ENCODE data around the gene CNGA2. TPM values are rescaled to one million over a fixed set of nuclear protein-coding genes. Genes with fewer than 3 reads are reported as not detected.

Gene CNGA2
- total and polyA plus RNA-seq, 2 donors (not counting 3 experiments of a cell fraction or from before 2014, with no cell fraction given): not detected

- no peaks in the 10 kb centered on the region for H3K4me1 ChIP-seq (ENCODE audit: control insufficient read depth, extremely low read depth, insufficient read depth, low read length)
- no peak for TF ChIP-seq MYC (IDR thresholded peaks at IDR 0.05; ENCODE audit: low read depth, low read length)
- no peak for TF ChIP-seq FOS (IDR thresholded peaks at IDR 0.05; ENCODE audit: borderline replicate concordance, insufficient read depth, low read length)
- TF ChIP-seq GATA2 (IDR thresholded peaks at IDR 0.05; ENCODE audit: insufficient read depth, insufficient read length, low read depth, low read length): no peak
- TF ChIP-seq MAX (IDR thresholded peaks at IDR 0.05; ENCODE audit: insufficient read depth, insufficient read length): no peak
- TF ChIP-seq JUN (IDR thresholded peaks at IDR 0.05; ENCODE audit: borderline replicate concordance, insufficient read depth, insufficient read length, low read depth): no peak
- no peak for TF ChIP-seq CTCF (IDR thresholded peaks at IDR 0.05; ENCODE audit: extremely low read depth in 1 of 2, insufficient read depth in 1 of 2, low read depth in 1 of 2, low read length in 2 of 2)
- no peak for TF ChIP-seq EZH2 (IDR thresholded peaks at IDR 0.05; ENCODE audit: borderline replicate concordance, low read depth, low read length, severe bottlenecking)
- TF ChIP-seq POLR2AphosphoS5 (IDR thresholded peaks at IDR 0.05; ENCODE audit: insufficient read depth, low read depth, low read length): no peak
- TF ChIP-seq POLR2A (IDR thresholded peaks at IDR 0.05; ENCODE audit: low read depth, low read length): no peak
- no peaks in the 10 kb centered on the region for H3K9me1 ChIP-seq (replicated peaks; ENCODE audit: control insufficient read depth, extremely low read depth, insufficient read depth, low read length)
- intact Hi-C loops (cut with micrococcal nuclease): no loop called here
- no TSS peak for BruUV-seq (replicated peaks)
- H3K9me3 ChIP-seq (replicated peaks; ENCODE audit: control insufficient read depth, insufficient read depth, low read length): no peaks in the 10 kb centered on the region
- no peak overlapping the region for H3K9ac ChIP-seq (replicated peaks; ENCODE audit: extremely low read depth, insufficient read depth, low read length)
- H4K20me1 ChIP-seq (replicated peaks; ENCODE audit: control insufficient read depth, extremely low read depth, insufficient read depth, low read length): no peaks in the 10 kb centered on the region
- no peak for DNase-seq (ENCODE audit: low read depth, low spot score)
- no peak overlapping the region for H3K27ac ChIP-seq (ENCODE audit: insufficient read depth, low read depth, low read length)
- no peaks in the 10 kb centered on the region for H3K36me3 ChIP-seq (ENCODE audit: control insufficient read depth in 2 of 2, extremely low read depth in 1 of 2, insufficient read depth in 2 of 2, low read length in 2 of 2)
- H3K79me2 ChIP-seq (ENCODE audit: control insufficient read depth, insufficient read depth, low read length): no peaks in the 10 kb centered on the region
- no peak overlapping the region for H3K4me3 ChIP-seq (replicated peaks in 1 of 3; ENCODE audit: insufficient read depth in 1 of 3, low read depth in 1 of 3, low read length in 3 of 3)
- no peak for FAIRE-seq
- ChIA-PET CTCF (no interaction called here), POLR2A (no interaction called here)
- dilution Hi-C loops (cut with MboI; ENCODE audit: extremely low pct_ligation_motif_present, low sequenced_read_pairs): no loop called here
- no peaks in the 10 kb centered on the region for H3K27me3 ChIP-seq (ENCODE audit: control insufficient read depth in 2 of 2, insufficient read depth in 2 of 2, low read length in 2 of 2)
- no peak overlapping the region for H2AFZ ChIP-seq (ENCODE audit: low read depth, low read length)
- H3K4me2 ChIP-seq (ENCODE audit: insufficient read depth, low read length): no peak overlapping the region
Measured at GRCh38 chrX:151701531-151701930, 33.0 kb upstream of the CNGA2 start.
